Ishikawa (cell line): ENCODE results near the gene MOB2.

Experiments used
- EP300 ChIP-seq: IDR thresholded peaks from 2 replicates; pipeline ENCODE4 v1.6.1; 2012; ENCODE audit warnings: borderline replicate concordance
- MAX ChIP-seq: IDR thresholded peaks from 2 replicates; pipeline ENCODE4 v1.6.1; 2012
- NFIC ChIP-seq: IDR thresholded peaks from 2 replicates; pipeline ENCODE4 v1.6.1; 2012
- RAD21 ChIP-seq: IDR thresholded peaks from 2 replicates; pipeline ENCODE4 v1.6.1; 2012; ENCODE audit warnings: low read depth
- REST ChIP-seq: IDR thresholded peaks from 2 replicates; pipeline ENCODE4 v1.6.1; 2012; ENCODE audit warnings: low read depth, mild to moderate bottlenecking
- YY1 ChIP-seq: IDR thresholded peaks from 2 replicates; pipeline ENCODE4 v1.6.1; 2012; ENCODE audit warnings: low read depth

GRCh38 chr11:1472180-1473005 lies 14.2 kb downstream of the MOB2 start:
- no peak for TF ChIP-seq MAX
- TF ChIP-seq RAD21 = no peak
- no peak for TF ChIP-seq YY1
- no peak for TF ChIP-seq REST
- no peak for TF ChIP-seq NFIC
- no peak for TF ChIP-seq EP300
